Thoracic aorta (tissue), 2 donors: ENCODE measurements around the gene PYY. TPM values are rescaled to one million over a fixed set of nuclear protein-coding genes. Genes with fewer than 3 reads are reported as not detected.
"Not testable (repeated sequence)": the region's sequence is repeated elsewhere in the genome, so short reads cannot be mapped to it uniquely, and the experiment has no call there.

Source experiments
- ATAC-seq: fragments of 150-250 bp; one replicate; pipeline ENCODE4 v1.8.0; 2017; ENCODE audit warnings: low read depth; ENCODE audit not compliant: insufficient number of reproducible peaks, low FRiP score
- DNase-seq: peaks from one replicate; pipeline ENCODE4 v3.0.0-alpha.2; 2020; ENCODE audit warnings: low spot score
- H3K27ac ChIP-seq, 2 donors: fragments of 200-600 bp; sonication (generic); 1 replicate in 1 of 2; 2 replicates in 1 of 2; pipeline ENCODE4 v1.5.1; 2016; ENCODE audit warnings: mild to moderate bottlenecking in 2 of 2, moderate library complexity in 2 of 2
- H3K27me3 ChIP-seq: fragments of 200-600 bp; sonication (generic); replicated peaks from 2 replicates; pipeline ENCODE4 v1.6.0; 2016; ENCODE audit warnings: mild to moderate bottlenecking; ENCODE audit not compliant: insufficient read depth
- H3K36me3 ChIP-seq: fragments of 200-600 bp; sonication (generic); one replicate; pipeline ENCODE4 v1.5.1; 2016
- H3K4me1 ChIP-seq, 2 donors: fragments of 200-600 bp; sonication (generic); 1 replicate in 1 of 2; 2 replicates in 1 of 2; pipeline versions ENCODE4 v1.5.1 to v1.6.0; 2016; ENCODE audit warnings: low read depth in 2 of 2, mild to moderate bottlenecking in 1 of 2; ENCODE audit not compliant: control insufficient read depth in 1 of 2
- H3K4me3 ChIP-seq: fragments of 200-600 bp; sonication (generic); 2 replicates; pipeline ENCODE4 v1.5.1; 2016; ENCODE audit warnings: mild to moderate bottlenecking
- H3K9me3 ChIP-seq: fragments of 200-600 bp; sonication (generic); 2 replicates; pipeline ENCODE4 v1.5.1; 2016
- total RNA-seq, 2 donors: library from RNA; depleted of rRNA; stranded (reverse); fragments of >200 nt; gene quantifications; one replicate each; pipeline versions ENCODE4 v1.1.0 to v1.2.3, GENCODE V29; 2016
- TF ChIP-seq, protein P1 (sequence below): fragments of 200-600 bp; sonication (generic); IDR thresholded peaks from one replicate; pipeline ENCODE4 v1.5.1; 2019; ENCODE audit warnings: antibody characterized with exemption

PYY gene
- total RNA-seq, 2 donors from 2014 or later = not detected

DNA sequence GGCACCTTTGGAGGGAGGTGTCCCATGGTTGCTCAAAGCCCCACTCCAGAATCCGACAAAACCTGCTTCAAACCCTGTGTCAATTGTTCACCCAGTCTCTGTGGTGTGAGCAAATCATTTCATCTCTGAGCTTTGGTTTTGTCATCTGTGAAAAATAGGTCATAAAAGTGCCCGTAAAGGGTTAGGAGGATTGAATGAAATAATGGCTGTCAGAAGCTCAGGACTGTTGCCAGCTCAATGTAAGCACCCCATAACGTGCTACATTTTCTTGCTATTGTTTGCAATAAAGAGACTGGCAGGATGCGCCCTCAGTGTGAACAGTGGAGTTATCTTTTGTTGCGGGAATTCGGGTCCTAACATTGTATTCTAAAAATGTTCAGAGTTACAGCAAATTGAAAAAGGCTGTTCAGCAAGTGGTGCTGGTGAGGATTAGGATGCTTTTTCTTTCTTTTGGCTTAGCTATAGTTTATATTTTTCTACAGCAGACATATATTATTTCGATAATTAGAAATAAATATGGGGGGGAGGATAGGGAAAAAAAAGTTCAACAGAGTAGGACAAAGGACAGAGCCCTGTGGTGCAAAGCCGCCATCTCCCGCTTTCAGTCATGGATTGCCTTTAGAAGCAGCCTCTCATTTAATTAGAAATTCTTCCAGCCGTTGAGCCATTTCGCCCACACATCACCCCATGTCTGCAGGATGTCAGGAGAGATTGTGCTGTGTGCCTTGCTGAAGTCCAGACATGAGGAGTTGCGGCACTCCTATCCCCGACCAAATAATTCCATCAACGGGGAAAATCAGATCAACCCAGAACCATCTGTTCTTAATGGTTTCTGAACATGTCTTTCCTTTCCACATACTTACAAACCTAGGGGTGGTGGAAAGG, 20.9 kb upstream of the PYY start:
- DNase-seq (no peak), ATAC-seq (no peak)
- Histone ChIP-seq H3K4me1 (no peaks in the 10 kb centered on the region), H3K9me3 (no peaks in the 10 kb centered on the region), H3K4me3 (no peak overlapping the region), H3K27ac (no peak overlapping the region), H3K27me3 (no peaks in the 10 kb centered on the region), H3K36me3 (no peaks in the 10 kb centered on the region)
- TF ChIP-seq, protein P1, sequence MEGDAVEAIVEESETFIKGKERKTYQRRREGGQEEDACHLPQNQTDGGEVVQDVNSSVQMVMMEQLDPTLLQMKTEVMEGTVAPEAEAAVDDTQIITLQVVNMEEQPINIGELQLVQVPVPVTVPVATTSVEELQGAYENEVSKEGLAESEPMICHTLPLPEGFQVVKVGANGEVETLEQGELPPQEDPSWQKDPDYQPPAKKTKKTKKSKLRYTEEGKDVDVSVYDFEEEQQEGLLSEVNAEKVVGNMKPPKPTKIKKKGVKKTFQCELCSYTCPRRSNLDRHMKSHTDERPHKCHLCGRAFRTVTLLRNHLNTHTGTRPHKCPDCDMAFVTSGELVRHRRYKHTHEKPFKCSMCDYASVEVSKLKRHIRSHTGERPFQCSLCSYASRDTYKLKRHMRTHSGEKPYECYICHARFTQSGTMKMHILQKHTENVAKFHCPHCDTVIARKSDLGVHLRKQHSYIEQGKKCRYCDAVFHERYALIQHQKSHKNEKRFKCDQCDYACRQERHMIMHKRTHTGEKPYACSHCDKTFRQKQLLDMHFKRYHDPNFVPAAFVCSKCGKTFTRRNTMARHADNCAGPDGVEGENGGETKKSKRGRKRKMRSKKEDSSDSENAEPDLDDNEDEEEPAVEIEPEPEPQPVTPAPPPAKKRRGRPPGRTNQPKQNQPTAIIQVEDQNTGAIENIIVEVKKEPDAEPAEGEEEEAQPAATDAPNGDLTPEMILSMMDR = no peak

DNA sequence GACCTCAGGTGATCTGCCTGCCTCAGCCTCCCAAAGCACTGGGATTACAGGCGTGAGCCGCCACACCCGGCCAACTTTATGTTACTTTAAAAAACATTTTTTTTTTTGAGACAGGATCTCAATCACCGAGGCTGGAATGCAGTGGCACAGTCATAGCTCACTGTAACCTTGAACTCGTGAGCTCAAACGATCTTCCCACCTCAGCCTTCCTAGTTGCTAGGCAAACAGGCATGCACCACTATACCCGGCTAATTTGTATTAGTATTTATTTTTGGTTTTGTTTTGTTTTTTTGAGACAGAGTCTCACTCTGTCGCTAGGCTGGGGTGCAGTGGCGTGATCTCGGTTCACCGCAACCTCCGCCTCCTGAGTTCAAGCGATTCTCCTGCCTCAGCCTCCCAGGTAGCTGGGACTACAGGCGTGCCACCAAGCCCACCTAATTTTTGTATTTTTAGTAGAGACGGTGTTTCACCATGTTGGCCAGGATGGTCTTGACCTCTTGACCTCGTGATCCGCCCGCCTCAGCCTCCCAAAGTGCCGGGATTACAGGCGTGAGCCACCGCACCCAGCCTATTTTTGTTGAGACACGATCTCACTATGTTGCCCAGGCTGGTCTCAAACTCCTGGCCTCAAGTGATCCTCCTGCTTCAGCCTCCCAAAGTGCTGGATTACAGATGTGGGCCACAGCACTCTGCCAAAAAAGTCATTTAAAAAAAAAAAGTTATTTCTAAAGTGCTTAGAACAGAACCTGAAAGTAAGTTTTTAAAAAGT, 18.9 kb upstream of the PYY start:
- not testable (repeated sequence) for H3K36me3 ChIP-seq, H3K27me3 ChIP-seq, H3K4me1 ChIP-seq, DNase-seq, H3K27ac ChIP-seq, H3K9me3 ChIP-seq, ATAC-seq, H3K4me3 ChIP-seq

DNA sequence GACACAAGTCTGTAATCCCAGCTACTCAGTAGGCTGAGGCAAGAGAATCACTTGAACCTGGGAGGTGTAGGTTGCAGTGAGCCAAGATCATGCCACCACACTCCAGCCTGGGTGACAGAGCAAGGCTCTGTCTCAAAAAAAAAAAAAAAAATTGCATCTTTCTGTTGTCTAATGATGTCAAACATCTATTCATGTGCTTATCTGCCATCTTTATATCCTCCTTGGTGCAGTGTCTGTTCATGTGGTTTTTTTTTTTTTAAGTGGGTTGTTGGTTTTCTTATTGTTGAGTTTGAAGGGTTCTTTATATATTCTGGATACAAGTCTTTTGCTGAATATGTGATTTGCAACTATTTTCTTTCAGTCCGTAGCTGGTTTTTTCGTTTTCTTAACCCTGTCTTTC, 17.7 kb upstream of the PYY start:
- H3K9me3 ChIP-seq, H3K27me3 ChIP-seq, H3K4me3 ChIP-seq, H3K27ac ChIP-seq, DNase-seq, ATAC-seq, H3K36me3 ChIP-seq, H3K4me1 ChIP-seq: not testable (repeated sequence)

DNA sequence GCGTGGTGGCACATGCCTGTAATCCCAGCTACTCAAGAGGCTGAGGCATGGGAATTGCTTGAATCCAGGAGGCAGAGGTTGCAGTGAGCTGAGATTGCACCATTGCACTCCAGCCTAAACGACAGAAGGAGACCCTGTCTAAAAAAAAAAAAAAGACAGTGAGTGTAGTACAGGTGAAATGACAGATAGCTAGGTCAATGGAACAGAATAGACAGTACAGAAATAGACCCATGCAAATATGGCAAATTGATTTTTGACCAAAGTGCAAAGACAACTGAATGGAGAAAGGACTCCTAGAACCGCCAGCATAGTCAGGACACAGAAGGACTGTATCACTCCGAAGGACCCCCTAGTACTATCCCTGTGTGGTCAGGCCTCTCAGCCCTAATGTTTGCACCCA, 16.6 kb upstream of the PYY start:
- ATAC-seq = no peak
- TF ChIP-seq, protein P1 = no peak
- DNase-seq = no peak
- Histone ChIP-seq H3K27ac (no peak overlapping the region), H3K36me3 (no peaks in the 10 kb centered on the region), H3K4me3 (no peak overlapping the region), H3K27me3 (no peaks in the 10 kb centered on the region), H3K9me3 (no peaks in the 10 kb centered on the region), H3K4me1 (no peaks in the 10 kb centered on the region)

DNA sequence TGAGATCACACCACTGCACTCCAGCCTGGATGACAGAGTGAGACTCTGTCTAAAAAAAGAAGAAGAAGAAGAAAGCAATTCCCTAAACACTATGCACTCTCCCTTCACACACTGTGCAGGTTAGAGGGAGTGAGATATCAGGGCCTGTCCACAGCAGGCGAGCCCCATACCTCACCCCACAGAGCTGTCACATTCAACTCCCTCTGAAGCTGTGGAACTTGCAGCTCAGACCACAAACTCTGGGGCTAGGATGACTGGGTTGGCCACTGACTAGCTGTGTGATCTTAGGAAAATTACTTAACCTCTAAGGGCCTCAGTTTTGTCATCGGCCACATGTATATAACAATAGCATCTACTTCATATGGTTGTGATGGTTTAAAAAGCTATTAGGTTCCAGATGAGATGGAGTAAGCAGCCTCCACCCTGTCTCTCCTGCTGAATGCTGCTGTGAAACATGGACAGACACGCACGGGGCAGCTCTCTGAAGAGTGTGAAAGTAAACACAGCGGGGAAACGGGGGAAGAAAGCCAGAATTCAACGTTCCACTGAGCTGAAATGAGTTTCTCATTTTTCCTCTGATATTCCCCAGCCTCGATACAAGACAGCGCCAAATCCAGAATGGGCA, 13.6 kb upstream of the PYY start:
- ATAC-seq = no peak

More for the DNA sequence above, 13.6 kb upstream of the PYY start:
- H3K4me3 ChIP-seq = no peak overlapping the region
- TF ChIP-seq, protein P1 = no peak
- H3K4me1 ChIP-seq = no peaks in the 10 kb centered on the region
- no peaks in the 10 kb centered on the region for H3K9me3 ChIP-seq
- H3K27me3 ChIP-seq = no peaks in the 10 kb centered on the region
- H3K36me3 ChIP-seq = no peaks in the 10 kb centered on the region
- no peak for DNase-seq
- H3K27ac ChIP-seq = no peak overlapping the region
